IMR-90 (cell line): Measurements from ENCODE around the gene RPL27A. TPM values are rescaled to one million over a fixed set of nuclear protein-coding genes. Genes with fewer than 3 reads are reported as not detected.

Experiments used
- ATAC-seq: fragments of 200-7000 bp; cut with Tn5 transposase; 2 replicates; pipeline ENCODE4 v1.9.1; 2020; ENCODE audit warnings: low read depth, mild to moderate bottlenecking, moderate library complexity
- BruUV-seq: library from RNA; stranded (reverse); fragments of 400-500 nt; replicated peaks from 2 replicates; lab custom pipeline; 2021; lab: Mats Ljungman, UMichigan
- CTCF ChIA-PET: fragments of 300-600 bp; formaldehyde crosslinking; extraction: SDS; loops from one replicate; lab custom pipeline; 2021; ENCODE audit warnings: antibody characterized with exemption; lab: Yijun Ruan, JAX
- POLR2A ChIA-PET: fragments of 300-600 bp; sonication (Branson Sonifier 250); formaldehyde crosslinking; loops from one replicate; lab custom pipeline; 2022; ENCODE audit warnings: antibody characterized with exemption; ENCODE audit not compliant: unreplicated experiment; lab: Charles Lee
- DNase-seq: peaks from one replicate; pipeline ENCODE4 v3.0.0; 2013
- H2AFZ ChIP-seq: replicated peaks from 2 replicates; pipeline ENCODE3; 2013; ENCODE audit warnings: low read length, mild to moderate bottlenecking; ENCODE audit not compliant: poor library complexity
- H2AK5ac ChIP-seq: 2 replicates; pipeline ENCODE4 v1.6.1; 2013; ENCODE audit warnings: low read depth, low read length, inconsistent platforms
- H2AK9ac ChIP-seq: replicated peaks from 2 replicates; pipeline ENCODE3; 2013; ENCODE audit warnings: mild to moderate bottlenecking, low read depth, low read length, moderate library complexity; ENCODE audit not compliant: poor library complexity
- H2BK120ac ChIP-seq: 2 replicates; pipeline ENCODE4 v1.6.1; 2013; ENCODE audit warnings: low read depth, low read length, inconsistent platforms
- H2BK15ac ChIP-seq: 3 replicates; pipeline ENCODE4 v1.6.1; 2013; ENCODE audit warnings: low read depth, low read length, inconsistent platforms
- H2BK20ac ChIP-seq: 2 replicates; pipeline ENCODE4 v1.6.1; 2013; ENCODE audit warnings: low read depth, mild to moderate bottlenecking, inconsistent platforms, low read length, moderate library complexity
- H2BK5ac ChIP-seq: 2 replicates; pipeline ENCODE4 v1.6.1; 2013; ENCODE audit warnings: mild to moderate bottlenecking, low read depth, low read length, inconsistent platforms; ENCODE audit not compliant: poor library complexity, severe bottlenecking
- H3K14ac ChIP-seq: replicated peaks from 2 replicates; pipeline ENCODE4 v1.6.1; 2013; ENCODE audit warnings: low read depth, low read length, inconsistent platforms
- H3K18ac ChIP-seq: 2 replicates; pipeline ENCODE4 v1.6.1; 2013; ENCODE audit warnings: low read depth, low read length, control low read depth
- H3K23ac ChIP-seq: 2 replicates; pipeline ENCODE4 v1.6.1; 2013; ENCODE audit warnings: low read depth, low read length, inconsistent platforms
- H3K27ac ChIP-seq: 2 replicates; pipeline ENCODE4 v1.5.1; 2013; ENCODE audit warnings: mild to moderate bottlenecking, control low read depth, low read length; ENCODE audit not compliant: insufficient read depth
- H3K27me3 ChIP-seq: 2 replicates; pipeline ENCODE4 v1.6.1; 2013; ENCODE audit warnings: low read length; ENCODE audit not compliant: control insufficient read depth, insufficient read depth
- H3K36me3 ChIP-seq: 2 replicates; pipeline ENCODE4 v1.6.1; 2013; ENCODE audit warnings: low read length, mixed read lengths; ENCODE audit not compliant: control insufficient read depth, insufficient read depth
- H3K4ac ChIP-seq: 2 replicates; pipeline ENCODE4 v1.6.1; 2013; ENCODE audit warnings: low read depth, low read length, inconsistent platforms
- H3K4me1 ChIP-seq: 2 replicates; pipeline ENCODE4 v1.6.1; 2013; ENCODE audit warnings: low read length, mixed read lengths; ENCODE audit not compliant: control insufficient read depth, insufficient read depth
- H3K4me2 ChIP-seq: 2 replicates; pipeline ENCODE4 v1.6.1; 2013; ENCODE audit warnings: low read depth, mild to moderate bottlenecking, control low read depth, low read length, moderate library complexity
- H3K4me3 ChIP-seq: 2 replicates; pipeline ENCODE4 v1.5.1; 2013; ENCODE audit warnings: low read depth, mild to moderate bottlenecking, control low read depth, low read length, moderate library complexity; ENCODE audit not compliant: insufficient read depth
- H3K56ac ChIP-seq: 2 replicates; pipeline ENCODE4 v1.6.1; 2013; ENCODE audit warnings: low read length, inconsistent platforms; ENCODE audit not compliant: insufficient read depth; ENCODE audit errors: extremely low read depth
- H3K79me1 ChIP-seq, 2 experiments: 2 replicates each; pipeline ENCODE4 v1.6.1; 2013; ENCODE audit warnings: low read length in 2 of 2, inconsistent platforms in 1 of 2, low read depth in 1 of 2
- H3K9ac ChIP-seq: 2 replicates; pipeline ENCODE4 v1.6.1; 2013; ENCODE audit warnings: low read depth, low read length, control low read depth
- H3K9me1 ChIP-seq: 2 replicates; pipeline ENCODE4 v1.6.1; 2013; ENCODE audit warnings: low read length, inconsistent platforms; ENCODE audit not compliant: insufficient read depth
- H3K9me3 ChIP-seq: 2 replicates; pipeline ENCODE4 v1.6.1; 2013; ENCODE audit warnings: low read length; ENCODE audit not compliant: control insufficient read depth, insufficient read depth
- H4K20me1 ChIP-seq: 2 replicates; pipeline ENCODE4 v1.6.1; 2013; ENCODE audit warnings: low read length, inconsistent platforms; ENCODE audit not compliant: insufficient read depth
- H4K5ac ChIP-seq: 2 replicates; pipeline ENCODE4 v1.6.1; 2013; ENCODE audit warnings: mild to moderate bottlenecking, low read depth, low read length, control low read depth
- H4K8ac ChIP-seq, 2 experiments: 2 replicates each; pipeline ENCODE4 v1.6.1; 2013; ENCODE audit warnings: low read depth in 2 of 2, low read length in 2 of 2, control low read depth in 1 of 2, inconsistent platforms in 1 of 2
- H4K91ac ChIP-seq: 2 replicates; pipeline ENCODE4 v1.6.1; 2013; ENCODE audit warnings: low read depth, low read length, inconsistent platforms; ENCODE audit not compliant: insufficient read depth
- BHLHE40 ChIP-seq: fragments of 150-350 bp; IDR thresholded peaks from 2 replicates; pipeline ENCODE4 v1.6.1; 2016; ENCODE audit warnings: mild to moderate bottlenecking, low read depth, low read length
- CHD1 ChIP-seq: IDR thresholded peaks from 2 replicates; pipeline ENCODE4 v1.6.1; 2012; ENCODE audit warnings: low read depth, low read length, improper control_type of control experiment
- MAFK ChIP-seq: IDR thresholded peaks from 2 replicates; pipeline ENCODE4 v1.6.1; 2012; ENCODE audit warnings: low read depth, low read length, improper control_type of control experiment
- MAZ ChIP-seq: IDR thresholded peaks from 2 replicates; pipeline ENCODE4 v1.6.1; 2012; ENCODE audit warnings: low read depth, mild to moderate bottlenecking, low read length, improper control_type of control experiment, moderate library complexity, borderline replicate concordance
- NFE2L2 ChIP-seq: fragments of 150-350 bp; IDR thresholded peaks from 2 replicates; pipeline ENCODE4 v1.6.1; 2016; ENCODE audit warnings: low read depth, mild to moderate bottlenecking, low read length
- POLR2A ChIP-seq: IDR thresholded peaks from 2 replicates; pipeline ENCODE4 v1.6.1; 2012; ENCODE audit warnings: mild to moderate bottlenecking, low read depth, low read length
- RAD21 ChIP-seq: IDR thresholded peaks from 2 replicates; pipeline ENCODE4 v1.6.1; 2012; ENCODE audit warnings: low read length, improper control_type of control experiment
- RFX5 ChIP-seq: IDR thresholded peaks from 2 replicates; pipeline ENCODE4 v1.8.0; 2012; ENCODE audit warnings: low read depth, mild to moderate bottlenecking, low read length, moderate library complexity
- SMC3 ChIP-seq: fragments of 150-350 bp; IDR thresholded peaks from 2 replicates; pipeline ENCODE4 v1.6.1; 2016; ENCODE audit warnings: low read depth, mild to moderate bottlenecking, antibody characterized with exemption, low read length, moderate library complexity
- USF2 ChIP-seq: fragments of 150-350 bp; IDR thresholded peaks from 2 replicates; pipeline ENCODE4 v1.6.1; 2017; ENCODE audit warnings: mild to moderate bottlenecking, antibody characterized with exemption, low read length, low read depth
- WGBS, 2 experiments: methylation state at CpG; one replicate each; pipeline versions ENCODE4 v1.1.5 to v1.1.7; 2013; ENCODE audit warnings: missing lambda C conversion rate in 2 of 2; ENCODE audit not compliant: insufficient read length in 1 of 2; ENCODE audit errors: extremely low coverage in 2 of 2; 5-methylcytosine and 5-hydroxymethylcytosine counted together
- dilution Hi-C: fragments of 300-500 bp; cut with HindIII; formaldehyde crosslinking; loops from one replicate; pipeline ENCODE4 v1.14.3; 2018; ENCODE audit warnings: low sequenced_read_pairs; ENCODE audit not compliant: unreplicated experiment
- in situ Hi-C: fragments of 300-500 bp; cut with MboI; formaldehyde crosslinking; loops from 3 replicates; pipeline ENCODE4 v1.14.3; 2019; ENCODE audit warnings: low sequenced_read_pairs, inconsistent platforms, mixed read lengths
- intact Hi-C: fragments of 100-400 bp; cut with micrococcal nuclease; formaldehyde crosslinking; loops from 2 replicates; pipeline ENCODE4 v1.10.0; 2022
- polyA plus RNA-seq, 3 experiments: library from polyadenylated mRNA; depleted of rRNA; stranded (reverse); fragments of >200 nt; gene quantifications; 2 replicates each; pipeline ENCODE4 v1.2.3, GENCODE V29; 2012; ENCODE audit warnings: low replicate concordance in 1 of 3
- total RNA-seq: library from RNA; depleted of rRNA; stranded (reverse); fragments of >200 nt; gene quantifications from 2 replicates; pipeline ENCODE4 v1.2.3, GENCODE V29; 2012
- TF ChIP-seq, protein P1 (sequence below): fragments of 150-350 bp; IDR thresholded peaks from 2 replicates; pipeline ENCODE4 v1.6.1; 2016; ENCODE audit warnings: low read depth, mild to moderate bottlenecking, low read length, moderate library complexity, borderline replicate concordance

Gene RPL27A
- total and polyA plus RNA-seq, 2 of the 4 experiments (the other 2 are of a cell fraction): 786 to 849 TPM

DNA sequence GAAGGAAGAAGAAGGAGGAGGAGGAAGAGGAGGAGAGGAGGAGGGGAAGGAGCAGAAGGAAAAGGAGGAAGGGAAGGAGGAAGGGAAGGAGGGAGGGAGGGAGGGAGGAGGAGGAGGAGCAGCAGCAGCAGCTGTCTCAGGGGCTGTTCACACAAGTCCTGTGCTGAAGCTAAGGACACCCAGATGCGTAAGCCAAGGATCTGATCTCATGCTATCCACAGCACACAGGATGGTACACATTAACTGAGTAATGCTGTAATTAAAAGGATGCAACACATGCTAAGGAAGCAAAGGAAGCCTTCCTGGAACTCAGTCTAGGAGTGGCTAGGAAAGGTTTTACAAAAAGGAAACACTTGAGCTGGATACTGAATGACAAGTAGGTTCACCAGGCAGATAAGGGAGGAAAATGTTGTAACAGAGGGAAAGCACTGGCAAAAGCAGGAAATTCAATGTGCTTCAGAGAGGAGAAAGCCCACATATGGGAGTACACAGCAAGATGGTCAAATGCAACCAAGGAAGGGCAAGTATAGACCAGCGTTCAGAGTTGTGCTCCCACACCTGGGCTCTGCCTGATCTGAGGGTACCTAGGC, 32.1 kb upstream of the RPL27A start:
- H3K4me1 ChIP-seq: peaks cover 12% of the 10 kb centered on the region
- H3K36me3 ChIP-seq: peaks cover 14% of the 10 kb centered on the region; the same call in 1 of the 2 replicates
- H3K4me3 ChIP-seq: no peak overlapping the region
- H3K14ac ChIP-seq: peak overlapping the region; percentile 40; the same call in 1 of the 2 replicates
- peak overlapping the region; percentile 43; the same call in 1 of the 2 replicates for H3K18ac ChIP-seq
- H4K5ac ChIP-seq: peak overlapping the region; percentile 41; the same call in 1 of the 2 replicates
- no peak overlapping the region for H3K9ac ChIP-seq
- CTCF ChIA-PET: no interaction called here
- POLR2A ChIA-PET: no interaction called here
- H3K9me1 ChIP-seq: peaks cover 27% of the 10 kb centered on the region
- H3K4ac ChIP-seq: peak overlapping the region; percentile 51; the same call in 1 of the 2 replicates
- peak overlapping the region; percentile 65; the same call in 1 of the 3 replicates for H2BK15ac ChIP-seq
- no TSS peak for BruUV-seq
- H3K4me2 ChIP-seq: no peak overlapping the region
- H4K91ac ChIP-seq: peak overlapping the region; percentile 32; the same call in 1 of the 2 replicates
- H4K8ac ChIP-seq: peak overlapping the region in 1 of 2 experiments; percentile 20; a peak in 1 of 4 replicates
- H2BK5ac ChIP-seq: peak overlapping the region; percentile 56
- in situ Hi-C loops (no loop called here), intact Hi-C loops (no loop called here), dilution Hi-C loops (no loop called here)
- H3K27ac ChIP-seq: no peak overlapping the region
- no peaks in the 10 kb centered on the region for H3K27me3 ChIP-seq
- H2AK5ac ChIP-seq: peak overlapping the region; percentile 75; the same call in 1 of the 2 replicates
- peak overlapping the region; percentile 48; the same call in 1 of the 2 replicates for H3K23ac ChIP-seq
- no peaks in the 10 kb centered on the region for H3K9me3 ChIP-seq
- H3K79me1 ChIP-seq: peaks cover 2 to 16% of the 10 kb centered on the region in 2 experiments; a peak in 1 of 4 replicates
- H2AK9ac ChIP-seq: no peak overlapping the region
- H2BK120ac ChIP-seq: peak overlapping the region; percentile 66
- TF ChIP-seq, protein P1, sequence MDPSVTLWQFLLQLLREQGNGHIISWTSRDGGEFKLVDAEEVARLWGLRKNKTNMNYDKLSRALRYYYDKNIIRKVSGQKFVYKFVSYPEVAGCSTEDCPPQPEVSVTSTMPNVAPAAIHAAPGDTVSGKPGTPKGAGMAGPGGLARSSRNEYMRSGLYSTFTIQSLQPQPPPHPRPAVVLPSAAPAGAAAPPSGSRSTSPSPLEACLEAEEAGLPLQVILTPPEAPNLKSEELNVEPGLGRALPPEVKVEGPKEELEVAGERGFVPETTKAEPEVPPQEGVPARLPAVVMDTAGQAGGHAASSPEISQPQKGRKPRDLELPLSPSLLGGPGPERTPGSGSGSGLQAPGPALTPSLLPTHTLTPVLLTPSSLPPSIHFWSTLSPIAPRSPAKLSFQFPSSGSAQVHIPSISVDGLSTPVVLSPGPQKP: no peak
- no peak for TF ChIP-seq MAZ
- no peak for TF ChIP-seq MAFK
- TF ChIP-seq NFE2L2: no peak
- TF ChIP-seq CHD1: no peak
- no peak for TF ChIP-seq RAD21
- TF ChIP-seq POLR2A: no peak
- TF ChIP-seq BHLHE40: no peak
- no peak for TF ChIP-seq USF2
- no peak for TF ChIP-seq SMC3
- TF ChIP-seq RFX5: no peak
- peak overlapping the region; percentile 53 for H2BK20ac ChIP-seq
- DNase-seq: peak; percentile 44
- ATAC-seq: no peak
- H2AFZ ChIP-seq: peak overlapping the region; percentile 55
- no CpG with 5 or more reads among the region's 2 CpGs for WGBS, 2 experiments
- H3K56ac ChIP-seq: no peak overlapping the region
- H4K20me1 ChIP-seq: peaks cover 4% of the 10 kb centered on the region; the same call in 1 of the 2 replicates
